Measurements from ENCODE around the gene MDFI. TPM values are rescaled to one million over a fixed set of nuclear protein-coding genes. Genes with fewer than 3 reads are reported as not detected.

Gene MDFI
- total RNA-seq, 1 donor from 2014 or later = not detected

- POLR2A ChIA-PET = interaction anchor here (0.5 to 6.4 kb wide), 8 partner anchors 8 to 1768 kb away, joined by 3 to 58 read pairs (median 4); no protein-coding TSS in a partner anchor
- peak overlapping the region; percentile 77 for H3K27ac Mint-ChIP-seq
- CTCF ChIA-PET = interaction anchor here (3.4 to 5.7 kb wide), 2 partner anchors 9 to 12 kb away, joined by 12 to 32 read pairs; no protein-coding TSS in a partner anchor
- no peak overlapping the region for H3K4me3 Mint-ChIP-seq
- ATAC-seq (ENCODE audit: low read depth) (no peak), DNase-seq (no peak)
- intact Hi-C loops (cut with micrococcal nuclease) = no loop called here
- no peaks in the 10 kb centered on the region for H3K9me3 Mint-ChIP-seq
- H3K4me1 Mint-ChIP-seq = peaks cover 54% of the 10 kb centered on the region
- H3K27me3 Mint-ChIP-seq = no peaks in the 10 kb centered on the region
- peaks cover 63% of the 10 kb centered on the region for H3K36me3 Mint-ChIP-seq (ENCODE audit: low read depth)
- TF ChIP-seq, protein P1, sequence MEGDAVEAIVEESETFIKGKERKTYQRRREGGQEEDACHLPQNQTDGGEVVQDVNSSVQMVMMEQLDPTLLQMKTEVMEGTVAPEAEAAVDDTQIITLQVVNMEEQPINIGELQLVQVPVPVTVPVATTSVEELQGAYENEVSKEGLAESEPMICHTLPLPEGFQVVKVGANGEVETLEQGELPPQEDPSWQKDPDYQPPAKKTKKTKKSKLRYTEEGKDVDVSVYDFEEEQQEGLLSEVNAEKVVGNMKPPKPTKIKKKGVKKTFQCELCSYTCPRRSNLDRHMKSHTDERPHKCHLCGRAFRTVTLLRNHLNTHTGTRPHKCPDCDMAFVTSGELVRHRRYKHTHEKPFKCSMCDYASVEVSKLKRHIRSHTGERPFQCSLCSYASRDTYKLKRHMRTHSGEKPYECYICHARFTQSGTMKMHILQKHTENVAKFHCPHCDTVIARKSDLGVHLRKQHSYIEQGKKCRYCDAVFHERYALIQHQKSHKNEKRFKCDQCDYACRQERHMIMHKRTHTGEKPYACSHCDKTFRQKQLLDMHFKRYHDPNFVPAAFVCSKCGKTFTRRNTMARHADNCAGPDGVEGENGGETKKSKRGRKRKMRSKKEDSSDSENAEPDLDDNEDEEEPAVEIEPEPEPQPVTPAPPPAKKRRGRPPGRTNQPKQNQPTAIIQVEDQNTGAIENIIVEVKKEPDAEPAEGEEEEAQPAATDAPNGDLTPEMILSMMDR (IDR thresholded peaks at IDR 0.05) = no peak
These were observed 55.3 kb downstream of the MDFI start for GRCh38 chr6:41693281-41694240.

- H3K4me1 Mint-ChIP-seq = peaks cover 65% of the 10 kb centered on the region
- H3K9me3 Mint-ChIP-seq = no peaks in the 10 kb centered on the region
- ATAC-seq (ENCODE audit: low read depth) = no peak
- TF ChIP-seq, protein P1 (IDR thresholded peaks at IDR 0.05) = no peak
- no peak for DNase-seq
- CTCF ChIA-PET = interaction anchor here (5.7 kb wide), 1 partner anchor 10 kb away, joined by 32 read pairs; no protein-coding TSS in a partner anchor
- intact Hi-C loops (cut with micrococcal nuclease) = loop anchor here (5.0 kb wide), 1 partner anchor 37 kb away; no protein-coding TSS in a partner anchor
- H3K36me3 Mint-ChIP-seq (ENCODE audit: low read depth) = peaks cover 65% of the 10 kb centered on the region
- POLR2A ChIA-PET = interaction anchor here (0.9 to 6.4 kb wide), 5 partner anchors 11 to 39 kb away, joined by 3 to 58 read pairs (median 7); no protein-coding TSS in a partner anchor
- peak overlapping the region; percentile 77 for H3K27ac Mint-ChIP-seq
- peak overlapping the region; percentile 15 for H3K4me3 Mint-ChIP-seq
- no peaks in the 10 kb centered on the region for H3K27me3 Mint-ChIP-seq
These were observed 56.7 kb downstream of the MDFI start for GRCh38 chr6:41694815-41695526.

DNA sequence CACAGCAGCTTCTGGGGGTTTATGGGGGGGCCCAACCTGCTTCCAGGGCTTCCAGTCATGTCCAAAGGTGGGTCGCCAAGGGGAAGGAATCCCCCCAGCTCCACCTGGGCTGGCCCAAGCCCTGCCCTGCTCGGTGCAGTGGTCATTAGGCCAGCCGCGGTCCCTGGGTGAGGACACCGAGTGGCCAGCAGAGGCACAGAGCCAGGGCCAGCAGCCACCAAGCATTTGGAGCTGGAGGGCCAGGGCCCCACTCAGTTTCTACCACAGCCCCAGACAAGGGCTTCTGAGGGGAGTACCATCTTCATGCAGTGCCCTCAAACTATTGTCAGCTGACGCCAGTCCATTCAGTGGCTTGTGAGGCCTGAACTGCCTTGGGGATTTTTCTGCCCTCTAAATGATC lies 57.6 kb downstream of the MDFI start:
- Mint-ChIP-seq H3K4me1 (peaks cover 72% of the 10 kb centered on the region), H3K4me3 (no peak overlapping the region), H3K27me3 (no peaks in the 10 kb centered on the region), H3K9me3 (no peaks in the 10 kb centered on the region), H3K27ac (peak overlapping the region; percentile 22), H3K36me3 (ENCODE audit: low read depth) (peaks cover 61% of the 10 kb centered on the region)
- ATAC-seq (ENCODE audit: low read depth) (no peak), DNase-seq (no peak)
- POLR2A ChIA-PET = interaction anchor here (0.6 to 6.4 kb wide), 5 partner anchors 10 to 247 kb away, joined by 3 to 58 read pairs (median 7); no protein-coding TSS in a partner anchor
- CTCF ChIA-PET = interaction anchor here (0.8 to 5.7 kb wide), 2 partner anchors 9 to 12 kb away, joined by 3 to 32 read pairs; no protein-coding TSS in a partner anchor
- TF ChIP-seq, protein P1 (IDR thresholded peaks at IDR 0.05) = no peak
- intact Hi-C loops (cut with micrococcal nuclease) = loop anchor here (2.0 to 5.0 kb wide), 2 partner anchors 13 to 36 kb away; no protein-coding TSS in a partner anchor

DNA sequence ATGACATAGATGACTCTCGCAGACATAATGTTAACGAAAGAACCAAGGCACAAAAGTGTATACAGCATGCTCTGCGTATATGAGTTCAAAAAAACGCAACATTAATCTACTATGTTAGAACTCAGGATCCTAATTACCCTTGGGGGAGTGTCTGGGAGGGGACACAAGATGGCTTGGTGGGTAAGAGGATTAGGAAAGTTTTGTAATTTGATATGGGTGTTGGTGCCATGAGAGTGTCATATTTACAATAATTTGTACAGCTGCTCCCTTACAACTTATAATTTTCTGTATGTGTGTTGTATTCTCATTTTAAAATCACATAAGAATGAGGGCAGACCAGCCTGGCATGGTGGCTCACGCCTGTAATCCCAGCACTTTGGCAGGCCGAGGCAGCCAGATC lies 58.5 kb downstream of the MDFI start:
- no peaks in the 10 kb centered on the region for H3K9me3 Mint-ChIP-seq
- peak overlapping the region; percentile 70 for H3K27ac Mint-ChIP-seq
- peaks cover 58% of the 10 kb centered on the region for H3K36me3 Mint-ChIP-seq (ENCODE audit: low read depth)
- intact Hi-C loops (cut with micrococcal nuclease) = loop anchor here (2.0 to 5.0 kb wide), 2 partner anchors 14 to 36 kb away; no protein-coding TSS in a partner anchor
- no peak for DNase-seq
- no peaks in the 10 kb centered on the region for H3K27me3 Mint-ChIP-seq
- ATAC-seq (ENCODE audit: low read depth) = no peak
- ChIA-PET CTCF (interaction anchor here (1.6 to 5.7 kb wide), 2 partner anchors 8 to 14 kb away, joined by 3 to 32 read pairs; no protein-coding TSS in a partner anchor), POLR2A (interaction anchor here (2.2 to 6.4 kb wide), 2 partner anchors 9 to 37 kb away, joined by 13 to 58 read pairs; no protein-coding TSS in a partner anchor)
- TF ChIP-seq, protein P1 (IDR thresholded peaks at IDR 0.05) = no peak
- peaks cover 82% of the 10 kb centered on the region for H3K4me1 Mint-ChIP-seq
- no peak overlapping the region for H3K4me3 Mint-ChIP-seq

Data from activated B cell treated with CpG ODN at 0.5 μM for 24 hours (primary cell).